UCSD-AML1 (cell line): Measurements from ENCODE around the gene ARHGAP15.

Experiments used
- DNase-seq: peaks from one replicate; lab custom pipeline; 2025; ENCODE audit not compliant: unreplicated experiment; lab: John Stamatoyannopoulos, UW

Gene ARHGAP15

DNA sequence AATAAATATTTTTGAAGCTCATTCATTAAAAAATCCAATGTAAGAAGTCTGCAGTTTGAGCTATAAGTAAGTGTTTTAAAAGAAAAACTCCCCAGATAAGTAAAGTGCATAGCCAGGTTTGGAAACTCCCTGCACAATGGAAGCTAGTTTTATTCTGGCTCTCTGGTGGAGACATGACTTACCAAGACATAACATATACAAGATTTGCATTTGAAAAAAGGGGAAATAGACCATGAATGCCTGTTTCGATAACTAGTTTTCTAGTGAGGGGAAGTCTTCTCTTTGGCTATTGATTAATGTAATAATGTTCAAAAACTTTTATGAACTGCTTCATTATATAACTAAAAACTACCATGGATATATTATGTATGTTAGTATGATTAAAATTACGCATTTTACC, 435.2 kb downstream of the ARHGAP15 start:
- DNase-seq: no peak

GRCh38 chr2:143571747-143572146, 442.5 kb downstream of the ARHGAP15 start:
- DNase-seq: no peak

- no peak for DNase-seq
Observed at GRCh38 chr2:143572421-143572820, 443.2 kb downstream of the ARHGAP15 start.

DNA sequence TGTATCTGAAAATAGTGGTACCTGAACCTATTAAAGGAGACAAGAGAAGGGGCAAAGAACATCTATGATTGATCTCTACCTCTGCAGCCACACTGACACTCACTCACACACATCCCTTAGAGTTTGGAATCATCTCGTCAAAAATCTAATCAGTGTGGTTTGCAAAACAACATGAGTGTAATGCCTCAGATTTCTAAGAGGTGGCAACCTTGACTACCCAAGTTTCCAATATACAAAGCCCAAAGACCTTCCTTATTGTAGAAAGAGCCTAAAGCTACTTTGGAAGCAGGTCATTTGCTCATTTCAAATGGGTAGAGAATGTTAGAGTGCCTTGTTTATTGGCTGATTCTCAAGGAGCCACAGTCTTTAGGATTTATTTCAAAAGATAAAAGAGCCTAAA, 444.9 kb downstream of the ARHGAP15 start:
- no peak for DNase-seq

- DNase-seq: no peak
Observed at GRCh38 chr2:143575340-143575739, 446.1 kb downstream of the ARHGAP15 start.

DNA sequence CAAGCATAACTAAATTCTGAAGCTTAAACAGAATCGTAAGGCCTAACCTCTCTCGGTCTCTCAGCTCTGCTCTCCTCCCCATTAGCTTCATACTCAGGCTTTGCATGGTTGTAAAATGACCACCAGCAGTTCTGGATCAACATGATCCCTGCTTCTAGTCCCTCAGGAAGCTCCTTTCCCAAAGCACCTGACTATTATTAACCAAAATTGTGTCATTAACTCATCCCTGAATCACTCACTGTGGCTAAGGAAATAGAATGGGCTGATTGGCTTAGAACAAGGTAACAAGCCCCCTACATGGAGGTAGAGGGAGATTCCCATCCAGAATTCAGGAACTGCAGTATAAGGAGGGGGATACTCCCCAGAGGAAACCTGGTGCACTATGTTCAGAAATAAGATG, 448.3 kb downstream of the ARHGAP15 start:
- DNase-seq: no peak

- no peak for DNase-seq
Observed at GRCh38 chr2:143579456-143579855, 450.2 kb downstream of the ARHGAP15 start.

- no peak for DNase-seq
Observed at GRCh38 chr2:143581134-143581533, 451.9 kb downstream of the ARHGAP15 start.

GRCh38 chr2:143582046-143582747, 453.0 kb downstream of the ARHGAP15 start:
- no peak for DNase-seq

DNA sequence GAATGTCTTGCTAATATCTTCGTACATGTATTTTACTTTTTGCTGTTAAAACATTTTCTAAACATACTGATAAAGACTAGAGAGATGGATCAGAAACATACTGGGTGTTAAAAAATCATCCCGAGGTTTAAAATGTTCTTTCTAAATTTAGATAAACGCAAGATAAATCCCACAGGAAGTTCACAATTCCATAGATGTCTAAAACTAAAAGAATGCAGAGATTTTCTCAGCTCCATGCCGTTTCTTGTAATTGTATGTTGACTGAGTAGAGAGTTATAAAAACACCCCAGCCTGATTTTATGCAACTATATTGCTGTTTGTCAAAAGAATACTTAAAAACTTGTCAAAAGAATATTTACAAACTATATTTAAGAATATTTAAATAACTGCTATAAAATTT, 455.7 kb downstream of the ARHGAP15 start:
- no peak for DNase-seq

DNA sequence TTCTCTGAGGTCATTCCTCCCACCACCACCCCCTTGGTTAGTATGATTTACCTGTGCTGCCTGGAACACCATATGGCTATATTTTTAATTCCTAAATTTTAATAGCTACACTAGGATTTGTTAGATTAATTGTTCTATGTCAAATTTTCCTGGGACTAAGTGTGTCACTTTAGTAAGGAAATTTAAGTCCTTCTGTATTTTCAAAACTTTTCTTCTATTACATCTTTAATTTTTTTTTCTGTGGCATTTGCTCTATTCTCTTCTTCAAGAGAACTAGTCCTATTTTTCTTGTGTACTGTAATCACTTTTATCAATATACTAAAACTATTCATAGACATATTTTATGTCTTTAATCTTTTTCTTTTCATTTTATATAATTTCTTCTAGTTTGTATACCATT, 456.9 kb downstream of the ARHGAP15 start:
- DNase-seq: no peak

GRCh38 chr2:143588746-143589145, 459.5 kb downstream of the ARHGAP15 start:
- no peak for DNase-seq

- DNase-seq: no peak
Observed at GRCh38 chr2:143594161-143594560, 464.9 kb downstream of the ARHGAP15 start.

- no peak for DNase-seq
Observed at GRCh38 chr2:143594745-143595144, 465.5 kb downstream of the ARHGAP15 start.

- no peak for DNase-seq
Observed at GRCh38 chr2:143600116-143600515, 470.9 kb downstream of the ARHGAP15 start.

DNA sequence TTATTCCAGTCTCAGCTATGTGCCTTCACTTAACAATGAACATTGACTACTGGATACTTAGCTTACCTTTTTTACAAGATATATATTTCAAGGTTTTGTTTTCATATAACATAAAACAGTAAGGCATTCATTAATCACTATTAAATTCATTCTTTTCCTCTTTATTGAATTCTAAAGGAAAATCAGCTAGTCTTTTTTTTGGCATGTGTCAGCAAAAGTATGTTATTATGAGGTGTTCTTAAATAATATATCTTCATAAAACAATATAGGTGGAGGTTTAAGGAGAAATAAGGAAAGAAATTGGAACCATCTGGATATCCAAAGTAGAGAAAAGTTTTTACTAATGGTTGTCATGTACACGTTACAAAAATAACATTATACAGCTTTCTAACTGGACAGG, 472.6 kb downstream of the ARHGAP15 start:
- DNase-seq: no peak

- no peak for DNase-seq
Observed at GRCh38 chr2:143603035-143603655, 473.9 kb downstream of the ARHGAP15 start.

DNA sequence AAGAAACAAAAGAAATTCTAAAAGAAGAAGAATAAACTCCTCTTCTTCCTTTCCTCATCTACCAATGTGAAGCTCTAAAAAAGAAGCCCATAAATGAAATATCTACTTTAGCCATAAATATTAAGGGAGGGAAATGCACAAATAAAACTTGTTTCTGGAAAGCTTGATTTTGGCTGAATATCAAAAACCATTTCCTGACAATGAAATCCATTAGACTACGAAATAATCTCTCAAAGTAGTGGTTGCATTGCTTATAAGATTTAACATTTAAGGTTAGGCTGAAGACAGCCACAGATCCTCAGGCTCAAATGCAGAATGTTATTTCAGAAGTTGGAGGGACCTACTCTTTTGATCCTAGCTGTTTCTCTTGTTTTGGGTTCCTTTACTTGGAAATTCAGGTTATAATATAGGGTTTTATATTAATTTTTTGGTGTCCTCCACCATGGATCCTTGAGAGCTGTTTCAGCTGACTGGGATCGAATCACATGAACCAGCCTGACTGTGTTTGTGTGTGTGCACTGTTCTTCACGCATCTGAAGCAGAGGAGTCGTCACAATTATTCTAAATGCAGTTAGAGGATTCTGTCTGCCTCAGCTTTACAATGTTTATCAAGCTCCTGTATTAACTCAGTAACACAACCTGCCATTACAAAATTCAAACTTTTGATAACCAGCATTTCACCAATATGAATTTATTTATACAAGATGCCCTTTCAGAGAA, 474.8 kb downstream of the ARHGAP15 start:
- no peak for DNase-seq

GRCh38 chr2:143604566-143604959, 475.3 kb downstream of the ARHGAP15 start:
- no peak for DNase-seq

DNA sequence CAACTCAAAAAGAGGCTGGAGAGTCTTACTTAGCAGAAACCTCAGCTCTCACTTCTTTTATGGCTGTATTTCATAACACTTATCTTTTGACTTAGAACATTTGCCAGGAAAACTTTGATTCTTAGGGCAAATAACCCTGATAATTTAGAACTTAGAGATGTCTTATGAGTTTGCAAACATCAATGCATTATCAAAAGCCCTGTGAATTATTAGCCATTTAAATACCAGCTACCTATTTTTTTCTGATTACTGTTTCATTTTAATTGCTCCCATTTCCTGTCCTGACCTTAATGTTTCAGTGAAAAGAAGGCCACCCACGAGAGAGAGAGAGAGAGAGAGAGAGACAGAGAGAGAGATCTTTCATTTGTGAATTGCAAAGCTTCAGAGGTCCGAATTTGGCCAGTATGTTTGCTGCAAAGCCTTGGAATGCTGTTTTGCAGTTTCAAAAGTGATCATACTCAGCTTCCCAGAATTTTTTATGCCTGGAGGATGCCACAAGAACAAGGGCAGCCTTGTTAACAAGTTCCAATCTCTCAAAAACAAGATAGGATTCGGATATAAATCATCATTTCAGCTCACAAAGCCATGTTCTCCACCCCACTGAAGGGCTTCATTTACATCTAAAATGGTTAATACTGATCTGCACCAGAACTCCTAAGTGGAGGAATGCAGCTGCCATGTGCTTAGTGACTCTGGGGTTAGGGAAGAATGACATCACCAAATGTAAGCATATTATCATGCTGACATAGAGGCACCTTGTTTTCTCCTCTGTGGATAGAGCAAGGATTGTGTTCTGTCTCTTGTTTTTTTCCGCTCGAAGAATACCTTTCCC, 478.2 kb downstream of the ARHGAP15 start:
- DNase-seq: no peak

- DNase-seq: no peak
Observed at GRCh38 chr2:143608063-143608423, 478.8 kb downstream of the ARHGAP15 start.
